H1 (cell line): ENCODE results near the gene CCDC154. TPM values are rescaled to one million over a fixed set of nuclear protein-coding genes. Genes with fewer than 3 reads are reported as not detected.

Source experiments
- GABPA ChIP-seq: IDR thresholded peaks from 2 replicates; pipeline ENCODE4 v1.6.1; 2011; ENCODE audit warnings: mild to moderate bottlenecking, low read length, moderate library complexity, borderline replicate concordance; ENCODE audit not compliant: insufficient read depth
- GTF2F1 ChIP-seq: IDR thresholded peaks from 2 replicates; pipeline ENCODE4 v1.6.1; 2012; ENCODE audit warnings: low read depth, low read length, improper control_type of control experiment, borderline replicate concordance
- NRF1 ChIP-seq: IDR thresholded peaks from 2 replicates; pipeline ENCODE4 v1.6.1; 2011; ENCODE audit warnings: mild to moderate bottlenecking, low read depth, low read length, improper control_type of control experiment
- POLR2AphosphoS5 ChIP-seq: IDR thresholded peaks from 2 replicates; pipeline ENCODE4 v1.6.1; 2011; ENCODE audit warnings: low read depth, low read length
- polyA plus RNA-seq, 7 experiments: library from polyadenylated mRNA; depleted of rRNA in 3 of 7; stranded (reverse) in 5 of 7; unstranded in 2 of 7; fragments of >200 nt in 5 of 7; fragments of 200-250 nt in 2 of 7; gene quantifications; 1 replicate in 5 of 7; 2 replicates in 1 of 7; 4 replicates in 1 of 7; pipeline versions ENCODE4 v1.2.1 to v1.2.3, GENCODE V29; 2011 to 2013; ENCODE audit warnings: missing spikeins in 2 of 7, mixed read lengths in 2 of 7
- total RNA-seq: library from RNA; stranded (reverse); fragmentation: NEBNext Ultra II Directional; extraction: Animal tissue kit (Norgen Biotek cat#: 25700); gene quantifications from 2 replicates; pipeline ENCODE4 v1.2.1, GENCODE V29; 2021

CCDC154 gene
- total and polyA plus RNA-seq, 2 of the 8 experiments (the other 6 are each of a cell fraction or from before 2014, with no cell fraction given) = 0.15 to 0.88 TPM

DNA sequence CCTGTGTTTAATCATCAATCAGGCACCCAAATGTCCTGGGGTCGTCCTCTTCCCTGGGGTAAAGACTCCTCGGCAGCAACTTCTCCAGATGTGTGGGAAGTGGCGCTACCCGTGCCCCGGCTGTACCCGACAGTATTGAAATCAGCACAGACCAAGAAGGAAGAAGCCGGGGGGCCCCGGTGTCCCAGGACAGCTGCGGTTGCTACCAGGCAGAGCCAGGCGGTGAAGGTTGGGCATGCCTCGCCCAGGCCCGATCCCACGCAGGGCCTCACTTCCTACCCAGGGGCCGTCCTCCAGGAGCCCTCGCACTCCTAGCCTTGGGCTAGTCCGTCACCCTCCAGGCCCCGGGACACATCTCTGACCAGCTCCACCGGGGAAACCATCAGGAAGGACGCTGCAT is 9.0 kb upstream of the CCDC154 start (continued):
- TF ChIP-seq GABPA (no peak), POLR2AphosphoS5 (no peak), NRF1 (no peak), GTF2F1 (no peak)
